GM21367 (cell line): ENCODE data around the gene REXO1.

Experiments
- ATAC-seq: cut with Tn5 transposase; IDR thresholded peaks from one replicate; pipeline ENCODE4 v1.9.1; 2021; ENCODE audit not compliant: unreplicated experiment

Gene REXO1

DNA sequence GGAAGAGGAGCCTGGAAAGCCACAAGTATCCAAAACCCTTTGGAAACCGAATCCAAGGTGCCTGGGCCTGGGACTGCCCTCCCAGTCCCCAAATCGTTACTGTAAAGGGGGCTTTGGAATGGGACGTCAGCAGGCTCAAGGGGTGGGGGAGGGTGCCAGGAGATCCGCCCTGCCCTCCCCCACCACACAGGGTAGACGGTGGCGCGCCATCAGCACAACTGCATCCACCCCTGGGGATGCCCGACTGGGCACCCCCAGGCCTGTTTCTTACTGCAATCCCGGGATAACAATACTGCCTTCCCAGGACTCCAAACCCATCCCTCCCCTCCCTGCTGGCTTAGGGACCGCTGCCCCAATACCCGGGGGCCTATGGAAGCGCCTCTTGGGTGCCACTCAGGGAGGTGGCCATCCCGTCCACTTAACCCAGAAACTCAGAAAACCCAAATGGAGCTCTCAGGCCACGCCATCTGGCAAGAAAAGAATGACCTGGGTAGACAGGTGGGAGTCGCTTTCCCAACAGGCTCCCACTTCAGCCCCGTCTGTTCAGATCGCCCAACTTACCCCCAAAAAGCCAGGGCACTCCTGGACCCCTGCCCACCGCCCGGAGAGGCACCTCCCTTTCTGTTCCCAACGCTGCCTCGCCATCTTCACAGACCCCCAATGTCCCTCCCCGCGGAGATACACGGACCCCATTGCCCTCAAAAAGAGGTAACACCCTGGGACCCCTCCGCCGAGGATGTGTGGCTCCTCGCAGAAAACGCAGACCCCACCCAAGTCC, 12.7 kb upstream of the REXO1 start:
- no peak for ATAC-seq

DNA sequence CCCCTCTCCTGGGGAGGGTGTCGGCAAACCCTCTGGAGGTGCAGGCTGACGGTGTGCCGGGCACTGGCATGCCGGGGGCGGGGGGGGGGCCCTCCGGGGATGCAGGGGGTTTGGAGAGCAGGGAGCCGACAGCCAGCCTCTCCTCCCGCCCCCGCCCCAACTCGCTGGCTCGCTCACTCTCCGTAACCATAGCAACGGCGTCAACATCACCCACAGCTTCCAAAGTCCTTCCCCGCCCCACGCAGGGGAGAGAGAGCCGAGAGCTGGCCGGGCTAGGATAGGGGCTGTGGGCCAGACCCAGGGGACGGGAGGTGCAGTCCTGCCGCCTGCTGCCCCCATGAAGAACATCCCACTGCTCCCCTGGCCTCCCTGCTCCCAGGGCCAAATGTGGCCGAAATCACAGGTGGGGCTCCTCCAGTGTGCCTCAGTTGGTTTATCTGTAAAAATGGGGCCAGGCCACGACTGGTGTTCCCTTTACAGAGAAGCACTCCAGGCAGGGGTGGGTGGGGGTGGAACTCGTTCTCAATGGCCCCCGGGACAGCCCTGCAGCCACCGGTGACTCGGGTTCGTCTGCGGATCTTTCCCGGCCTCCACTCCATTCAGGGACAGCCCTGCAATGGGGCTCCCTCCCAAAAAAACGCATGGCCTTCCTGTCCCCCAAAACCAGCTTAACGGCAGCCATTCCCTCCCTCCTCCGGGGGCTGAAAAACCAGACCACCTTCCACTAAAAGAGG, 11.9 kb upstream of the REXO1 start:
- ATAC-seq, result no peak

DNA sequence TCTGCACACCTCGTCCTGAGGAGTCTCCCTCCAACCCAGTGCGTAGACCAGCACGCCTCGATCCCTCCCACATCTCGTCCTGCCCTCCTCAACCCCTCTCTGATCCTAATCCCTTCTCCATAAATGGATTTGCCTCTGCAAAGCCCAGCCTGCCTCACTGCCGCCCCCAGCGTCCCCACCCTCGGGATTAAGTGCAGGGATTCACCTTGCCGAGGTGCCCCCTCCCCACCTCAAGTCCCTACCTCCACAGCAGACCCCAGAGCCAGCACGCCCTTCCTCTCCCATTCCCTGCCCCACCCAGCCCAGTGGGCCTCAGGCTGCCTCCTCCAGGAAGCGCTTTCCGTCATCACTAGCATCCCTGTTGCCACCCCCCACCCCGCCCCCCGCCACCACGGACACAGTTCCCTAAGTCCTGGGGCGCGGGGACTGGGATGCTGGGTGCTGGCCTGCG, 11.1 kb upstream of the REXO1 start:
- no peak for ATAC-seq

DNA sequence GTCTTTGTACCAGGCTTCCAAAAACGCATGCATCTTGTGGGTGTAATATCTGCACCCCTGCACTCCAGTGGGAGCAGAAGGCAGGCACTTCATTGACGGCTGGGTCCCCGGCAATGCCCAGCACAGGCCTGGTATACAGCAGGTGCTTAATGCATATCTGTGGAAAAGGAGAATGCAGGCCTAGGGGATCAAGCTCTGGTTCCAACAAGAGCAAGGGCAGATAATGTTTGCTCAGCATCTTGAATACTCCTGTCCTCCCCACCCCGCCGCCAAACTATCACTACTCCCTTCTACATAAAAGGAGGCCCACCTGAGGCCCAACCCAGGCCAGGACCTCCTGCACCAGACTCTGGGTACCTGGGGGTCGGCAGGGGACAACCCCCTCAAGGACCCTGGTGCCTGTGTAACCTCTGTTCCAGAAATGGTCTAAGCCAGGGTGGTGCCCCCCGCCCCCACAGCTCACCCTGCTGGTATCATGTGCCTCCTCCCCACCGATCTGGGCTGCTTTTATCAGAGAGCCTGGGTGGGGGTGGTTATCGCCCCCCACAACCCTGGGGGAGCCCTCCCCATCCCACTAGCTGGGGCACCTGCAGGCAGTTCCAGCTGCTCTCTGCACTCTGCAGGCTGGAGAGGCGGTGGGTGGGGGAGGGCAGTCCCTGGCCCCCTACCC, 10.3 kb upstream of the REXO1 start:
- no peak for ATAC-seq

DNA sequence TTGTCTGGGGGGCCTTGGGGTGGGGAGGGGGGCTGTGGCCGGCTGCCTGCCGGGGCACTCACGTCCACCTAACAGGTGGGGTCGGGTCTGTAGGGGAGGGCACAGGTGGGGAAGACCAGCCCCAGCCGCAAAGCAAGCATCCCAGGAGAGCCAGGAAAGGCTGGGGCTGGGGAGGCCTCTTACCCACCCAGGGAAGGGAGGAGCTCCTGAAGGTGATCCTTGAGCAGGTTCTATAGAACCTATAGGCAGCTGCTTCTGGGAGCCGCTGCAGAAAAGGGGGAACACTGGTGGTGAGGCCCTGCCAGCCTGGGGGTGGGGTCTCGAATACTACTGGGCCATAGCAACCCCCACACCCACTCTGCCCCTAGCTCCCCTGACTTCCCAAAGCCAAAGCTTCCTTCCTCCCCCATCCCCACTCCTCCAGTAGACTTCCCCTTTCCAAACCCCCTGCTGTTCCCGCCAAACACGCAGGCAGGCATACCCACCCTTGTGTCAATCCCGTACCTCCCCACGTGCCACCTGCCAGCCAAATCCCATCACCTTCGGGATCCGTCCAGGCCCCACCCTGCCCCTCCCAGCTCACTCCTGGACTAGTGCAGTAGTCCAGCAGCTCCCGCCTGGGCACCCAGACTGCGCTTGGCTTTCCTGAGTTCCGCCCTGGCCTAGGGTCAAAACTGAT, 9.5 kb upstream of the REXO1 start:
- no peak for ATAC-seq

DNA sequence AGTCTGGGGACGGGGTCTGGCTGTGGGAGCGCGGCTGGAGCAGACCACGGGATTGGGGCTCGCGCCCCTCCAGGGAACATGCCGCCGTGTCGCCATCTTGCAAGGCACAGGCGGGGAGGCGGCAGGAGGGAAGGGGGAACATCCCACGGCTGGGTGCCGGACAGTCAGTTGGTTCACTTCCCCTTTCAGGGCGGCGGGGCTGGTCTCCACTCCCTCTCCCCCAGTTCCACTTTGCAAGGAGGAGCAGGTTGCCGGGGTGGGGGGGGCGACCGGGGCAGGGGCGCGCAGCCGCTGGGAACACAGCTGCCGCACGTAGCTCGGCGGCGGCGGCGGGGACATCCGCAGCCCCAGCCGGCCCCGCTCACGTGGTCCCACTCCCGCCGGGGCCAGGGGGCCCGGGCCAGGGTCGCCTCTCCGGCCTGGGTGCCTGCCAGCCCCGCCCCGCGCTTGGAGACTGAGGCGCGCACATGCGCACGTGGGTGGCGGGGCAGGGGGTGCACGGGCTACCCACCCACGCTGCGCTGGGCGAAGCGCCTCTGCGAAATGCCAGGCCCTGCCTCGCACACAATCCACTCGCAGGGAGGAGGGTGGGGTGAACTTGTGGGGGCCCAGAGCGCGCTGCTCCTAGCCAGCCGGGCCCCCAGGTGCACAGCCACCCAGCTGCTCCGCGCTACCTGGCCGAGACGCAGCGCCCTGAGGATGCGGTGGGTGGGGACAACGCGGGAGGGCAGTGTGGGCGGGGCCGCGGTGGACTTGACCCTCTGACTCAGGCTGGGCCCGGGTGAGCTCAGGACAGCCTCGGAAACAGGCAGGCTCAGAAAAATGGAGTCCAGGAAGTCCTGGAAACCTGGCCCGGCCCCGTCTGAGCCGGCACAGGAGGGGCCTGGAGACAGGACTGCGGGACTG, 8.7 kb upstream of the REXO1 start:
- no peak for ATAC-seq

DNA sequence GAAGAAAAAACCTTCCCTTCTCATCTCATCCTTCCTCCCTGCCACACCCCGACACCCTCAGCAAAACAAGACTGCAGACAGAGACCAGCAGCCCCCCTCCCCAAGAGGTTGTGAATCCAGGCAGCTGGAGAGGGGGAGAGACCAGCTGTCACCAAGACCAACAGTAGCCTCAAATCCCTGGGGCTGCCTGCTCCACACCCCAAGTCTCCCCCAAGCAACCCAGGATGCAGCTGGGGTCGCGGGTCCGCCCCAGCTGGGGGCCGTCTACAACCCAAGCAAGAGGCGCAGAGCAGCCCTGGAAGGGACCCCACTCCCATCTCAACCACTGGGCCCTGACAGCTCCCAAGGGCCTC, 8.0 kb upstream of the REXO1 start:
- no peak for ATAC-seq

DNA sequence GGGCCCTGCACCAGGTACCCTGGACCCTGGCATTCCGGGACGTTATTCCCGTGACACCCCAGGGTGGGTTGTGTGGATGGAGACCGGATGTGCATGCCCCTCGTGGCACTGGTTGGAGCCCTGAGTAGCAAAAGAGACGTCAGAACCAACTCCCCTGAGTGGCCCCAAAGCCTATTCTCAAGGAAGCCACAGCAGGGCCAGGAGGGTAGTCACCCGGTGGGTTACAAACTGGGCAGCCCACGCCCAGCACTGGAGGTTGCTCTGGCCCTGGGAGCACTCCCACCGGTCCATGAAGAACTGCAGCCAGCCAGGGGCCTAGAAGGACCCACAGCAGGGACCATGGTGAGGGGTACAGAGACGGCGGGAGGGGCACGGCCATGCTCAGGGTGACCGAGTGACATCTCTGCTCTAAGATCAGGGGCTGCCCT, 7.6 kb upstream of the REXO1 start:
- ATAC-seq, result no peak

DNA sequence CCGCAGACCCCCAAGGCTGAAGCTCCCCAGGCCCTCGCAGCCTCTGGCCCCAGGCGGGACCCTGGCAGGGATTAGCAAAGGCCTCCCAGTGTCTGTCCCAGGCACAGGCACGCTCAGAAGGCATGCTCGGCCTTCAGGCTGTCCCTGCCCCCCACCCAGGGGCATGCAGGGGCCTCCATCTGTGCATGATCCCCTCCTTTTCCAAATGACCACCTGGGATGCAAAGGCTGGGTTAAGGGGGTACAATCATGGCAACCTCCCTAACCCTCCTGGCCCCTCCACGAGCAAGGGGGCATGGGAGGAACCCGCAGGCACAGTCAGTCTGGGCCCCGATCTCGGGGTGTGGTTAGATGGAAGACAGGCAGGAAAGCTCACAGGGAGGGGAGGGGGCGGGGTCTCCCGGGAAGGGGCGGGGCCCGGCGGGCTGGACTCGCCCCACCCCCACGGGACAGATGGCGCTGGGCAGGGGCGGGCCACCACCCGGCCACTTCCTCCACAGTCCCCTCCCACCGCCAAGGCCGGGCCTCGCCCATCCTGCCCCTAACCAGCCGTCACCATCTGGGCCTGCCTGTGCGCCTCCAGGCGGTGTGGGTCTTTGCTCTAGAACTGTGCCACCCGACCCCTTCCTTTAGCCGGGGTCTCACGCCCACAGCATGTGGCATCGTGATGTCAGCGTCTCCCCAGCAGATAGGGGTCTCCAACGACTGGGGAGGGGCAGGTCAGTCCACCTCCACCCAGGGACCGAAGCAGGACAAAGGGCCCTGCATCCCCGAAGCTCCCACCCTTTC, 7.0 kb upstream of the REXO1 start:
- no peak for ATAC-seq

DNA sequence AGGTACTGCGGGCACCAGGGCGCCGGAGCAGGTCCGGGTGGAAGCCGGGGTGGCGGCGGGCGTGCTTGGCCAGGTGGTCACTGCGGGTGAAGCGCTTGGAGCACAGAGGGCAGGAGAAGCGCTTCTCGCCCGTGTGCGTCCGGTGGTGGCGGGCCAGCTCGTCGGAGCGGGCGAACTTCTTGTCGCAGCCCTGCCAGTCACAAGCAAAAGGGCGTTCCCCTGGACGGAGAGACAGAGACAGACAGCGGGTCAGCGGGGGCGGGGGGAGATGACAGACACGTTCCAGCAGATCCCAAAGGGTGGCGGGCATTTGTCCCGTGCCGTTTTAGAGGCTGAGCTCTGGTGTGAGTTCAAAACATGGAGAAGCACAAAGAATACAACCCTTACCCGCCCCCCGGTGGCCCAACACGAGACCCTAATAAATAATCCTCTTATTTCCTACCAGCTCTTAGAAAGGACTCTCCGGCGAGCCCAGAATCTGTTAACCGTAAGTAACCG, 6.3 kb upstream of the REXO1 start:
- no peak for ATAC-seq

DNA sequence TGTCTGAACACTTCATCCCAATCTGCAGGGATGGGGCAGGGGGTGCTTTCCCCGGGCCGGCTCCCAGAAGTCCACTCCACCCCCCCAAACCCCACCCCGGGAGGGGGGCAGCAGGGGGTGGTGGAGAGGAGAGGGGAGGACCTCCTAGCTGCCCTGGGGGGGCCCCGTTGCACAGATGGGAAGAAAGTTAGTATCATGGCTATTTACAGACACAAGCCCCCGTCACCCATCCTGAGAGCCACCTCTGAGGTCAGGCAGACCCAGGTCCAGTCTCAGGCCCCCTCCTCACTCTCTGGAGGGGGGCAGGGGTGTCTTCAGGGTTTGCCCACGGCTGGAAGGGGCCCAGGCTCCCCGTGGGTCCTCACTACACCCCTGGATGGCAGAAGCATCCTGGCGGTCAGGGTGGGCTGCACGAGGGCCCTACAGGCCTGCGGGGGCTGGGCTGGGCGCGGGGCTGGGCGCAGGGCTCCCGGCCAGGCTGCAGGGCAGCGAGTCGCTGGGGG, 5.8 kb upstream of the REXO1 start:
- ATAC-seq, result no peak

DNA sequence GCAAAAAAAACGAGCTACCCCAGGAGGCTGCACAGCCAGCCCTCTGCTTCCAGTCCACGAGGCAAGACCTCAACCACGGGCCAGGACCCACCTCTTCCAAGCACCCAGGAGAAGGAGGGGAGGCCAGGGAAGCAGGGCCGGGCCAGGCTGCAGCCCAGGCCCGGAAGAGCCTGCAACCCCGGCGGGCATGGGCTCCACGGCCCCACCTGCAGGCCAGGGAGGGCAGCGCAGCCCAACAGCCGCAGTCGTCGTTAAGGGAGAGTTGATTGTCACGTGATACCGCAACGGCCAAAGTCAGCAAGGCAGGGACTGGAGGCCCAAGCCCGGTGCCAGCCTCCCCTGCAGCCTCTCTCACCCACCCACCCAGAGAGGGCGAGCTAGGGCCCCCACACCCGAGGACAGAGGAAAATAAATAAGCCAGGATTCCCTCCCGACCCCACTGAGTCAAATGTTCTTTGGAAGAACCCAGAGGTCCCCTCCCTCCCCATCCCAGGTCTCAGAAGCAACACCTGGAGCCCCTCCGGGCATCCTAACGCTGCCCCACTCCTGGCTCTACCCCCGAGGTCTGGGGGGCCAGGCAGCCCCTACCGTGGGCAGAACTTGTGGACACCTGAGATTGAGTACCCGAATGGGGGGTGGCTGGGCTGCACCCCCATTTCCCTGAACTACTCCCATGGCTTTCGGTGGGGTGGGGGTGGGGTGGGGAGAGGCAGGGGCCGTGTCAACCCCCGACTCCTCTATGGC, 5.2 kb upstream of the REXO1 start:
- no peak for ATAC-seq

DNA sequence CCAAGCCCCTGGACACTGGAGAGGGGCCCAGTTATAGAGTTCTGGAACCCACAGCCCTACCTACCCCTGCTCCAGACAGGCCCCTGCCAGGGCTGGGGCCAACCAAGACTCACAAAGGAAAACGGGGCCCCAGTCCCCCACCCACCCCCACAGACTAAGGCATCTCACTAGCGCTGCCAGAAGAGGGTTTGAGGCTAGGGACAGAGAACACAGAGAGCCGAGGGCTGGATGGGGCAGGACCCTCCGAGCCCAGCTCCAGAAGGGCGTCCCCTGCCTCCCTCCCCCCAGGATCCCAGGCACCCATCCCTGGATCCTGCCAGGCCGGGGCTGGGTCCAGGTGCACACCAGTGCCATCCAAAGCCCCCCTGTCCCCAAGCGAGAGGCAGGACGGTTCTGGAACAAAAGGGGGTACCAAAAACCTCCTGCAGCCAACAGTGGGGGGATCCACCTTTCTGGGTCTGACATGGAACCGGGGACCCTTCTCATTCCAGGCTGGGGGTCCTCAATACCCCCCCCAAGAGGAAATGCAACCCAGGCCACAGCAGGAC, 4.4 kb upstream of the REXO1 start:
- ATAC-seq, result no peak

DNA sequence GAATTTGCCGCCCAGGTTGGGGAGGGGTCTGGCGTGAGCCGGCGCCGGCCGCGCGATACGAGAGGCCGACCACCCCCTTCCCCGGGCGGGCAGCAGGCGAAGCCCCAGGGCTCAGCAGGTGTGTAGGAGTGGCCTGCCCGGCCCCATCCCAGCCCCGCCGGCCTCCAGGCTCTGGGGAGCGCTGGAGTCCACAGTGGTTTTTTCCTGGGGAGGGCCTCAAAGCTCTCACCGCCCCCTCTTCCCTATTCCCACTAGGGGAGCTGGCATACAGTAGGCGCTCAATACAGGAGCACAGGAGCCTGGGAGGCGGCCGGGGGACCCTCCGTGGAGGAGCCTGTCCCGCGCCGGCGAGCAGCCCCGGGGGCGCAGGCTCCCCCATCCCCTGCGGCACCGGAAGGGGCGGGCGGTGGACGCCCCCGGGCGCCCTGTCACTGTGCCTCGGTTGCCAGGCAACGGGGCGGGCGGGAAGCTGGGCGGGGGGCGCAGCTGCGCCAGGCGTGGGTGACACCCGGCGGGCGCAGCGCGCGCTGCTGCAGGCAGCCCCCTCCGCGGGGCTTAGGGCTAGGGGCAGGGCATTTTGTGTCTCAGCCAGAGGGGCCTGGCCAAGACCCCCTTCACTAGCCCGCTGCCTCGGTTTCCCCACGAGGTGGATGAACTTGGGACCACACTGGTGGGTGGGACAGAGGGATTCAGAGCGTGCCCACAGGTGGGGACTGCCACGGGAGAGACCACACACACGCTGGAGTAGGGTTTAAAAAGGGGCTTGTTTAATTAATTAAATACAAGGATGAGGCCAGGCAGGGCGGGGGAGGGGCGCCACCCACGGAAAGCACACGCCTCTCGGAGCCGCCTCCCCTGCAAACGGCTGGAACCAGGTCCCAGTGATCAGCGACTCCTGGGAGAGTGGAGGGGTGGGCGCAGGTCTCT, 3.6 kb upstream of the REXO1 start:
- ATAC-seq, result no peak

DNA sequence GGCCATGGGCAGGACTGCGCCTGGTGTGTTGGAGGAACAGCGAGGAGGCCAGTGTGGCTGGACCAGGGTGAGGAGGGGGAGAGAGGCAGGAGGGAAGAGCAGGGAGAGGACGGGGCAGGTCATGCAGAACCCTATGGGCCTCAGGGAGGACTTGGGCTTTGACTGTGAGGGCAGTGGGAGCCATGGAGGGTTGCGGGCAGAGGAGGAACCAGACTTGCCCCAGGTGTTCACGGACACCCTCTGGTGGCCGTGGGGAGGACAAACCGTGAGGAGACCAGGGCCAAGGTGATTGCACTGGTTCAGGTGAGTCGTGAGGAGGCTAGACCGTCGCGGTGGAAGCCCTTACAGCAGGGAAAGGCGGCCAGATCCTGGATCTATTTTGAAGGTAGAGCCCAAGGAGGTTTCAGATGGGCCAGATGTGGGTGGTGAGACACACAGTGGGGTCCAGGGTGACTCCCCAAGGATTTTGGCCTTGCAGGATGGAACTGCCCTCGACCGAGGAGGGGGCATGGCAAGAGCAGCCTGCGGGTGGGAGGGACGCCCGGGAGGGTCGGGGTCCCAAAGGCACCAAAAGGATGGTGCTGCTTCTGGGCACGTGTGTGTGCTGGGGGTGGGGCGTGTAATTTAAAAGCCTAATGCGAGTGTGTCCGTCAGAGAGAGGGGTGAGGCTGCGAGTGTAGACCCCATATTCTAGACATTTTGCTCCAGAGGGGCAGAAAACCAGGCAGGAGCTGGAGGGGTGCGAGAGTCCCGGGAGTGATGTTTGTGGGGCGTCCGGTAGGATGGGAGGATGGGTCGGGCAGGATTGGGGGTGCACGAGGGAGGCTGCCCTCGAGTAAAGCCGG, 2.7 kb upstream of the REXO1 start:
- no peak for ATAC-seq

DNA sequence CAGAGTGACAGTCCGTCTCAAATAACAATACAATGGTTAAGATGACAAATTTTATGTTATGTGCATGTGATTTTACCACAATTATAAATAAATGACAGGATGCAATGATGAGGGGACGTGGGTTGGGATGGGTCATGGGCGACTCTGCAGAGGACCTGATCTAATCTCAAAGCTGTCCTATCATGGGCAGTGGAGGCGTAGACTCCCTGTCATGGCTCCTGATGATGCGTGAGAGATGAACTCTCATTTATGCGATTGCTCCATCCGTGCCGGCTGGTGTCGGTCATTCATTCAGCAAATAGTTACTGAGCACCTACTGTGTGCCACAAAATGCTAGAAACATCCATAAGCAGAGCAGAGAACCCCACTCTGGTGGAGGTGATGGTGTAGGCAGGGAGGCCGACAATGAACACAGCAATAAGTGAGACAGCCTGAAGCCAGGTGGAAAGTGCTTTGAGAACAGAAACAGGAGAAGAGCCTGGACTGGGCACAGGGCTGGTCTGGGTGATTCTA, 1.7 kb upstream of the REXO1 start:
- ATAC-seq, result no peak
